CD8-positive, alpha-beta memory T cell (primary cell): ENCODE measurements around the gene PSAT1. TPM values are rescaled to one million over a fixed set of nuclear protein-coding genes. Genes with fewer than 3 reads are reported as not detected.

ENCODE experiments used
- CTCF ChIA-PET: fragments of 350-600 bp; sonication (Branson Sonifier 250); formaldehyde crosslinking; loops from one replicate; lab custom pipeline; 2021; ENCODE audit warnings: antibody characterized with exemption; lab: Charles Lee
- POLR2A ChIA-PET: fragments of 350-600 bp; sonication (Branson Sonifier 250); formaldehyde crosslinking; loops from one replicate; lab custom pipeline; 2021; ENCODE audit warnings: antibody characterized with exemption; lab: Charles Lee
- DNase-seq, 5 donors: peaks; one replicate each; pipeline versions ENCODE4 v3.0.0 to v3.0.0-alpha.2; 2020 to 2022; ENCODE audit warnings: mixed read lengths in 1 of 5
- H3K27ac ChIP-seq: one replicate; pipeline ENCODE4 v1.7.0; 2013; ENCODE audit warnings: low read depth, mild to moderate bottlenecking, low read length, moderate library complexity
- H3K27me3 ChIP-seq: 2 replicates; pipeline ENCODE4 v1.7.0; 2013; ENCODE audit warnings: low read length, mild to moderate bottlenecking; ENCODE audit not compliant: insufficient read depth, poor library complexity, severe bottlenecking
- H3K36me3 ChIP-seq: 2 replicates; pipeline ENCODE4 v1.7.0; 2013; ENCODE audit warnings: mild to moderate bottlenecking, low read length, moderate library complexity; ENCODE audit not compliant: insufficient read depth
- H3K4me1 ChIP-seq: 2 replicates; pipeline ENCODE4 v1.7.0; 2013; ENCODE audit warnings: mild to moderate bottlenecking, low read length, moderate library complexity; ENCODE audit not compliant: insufficient read depth
- H3K4me3 ChIP-seq: 2 replicates; pipeline ENCODE4 v1.7.0; 2013; ENCODE audit warnings: mild to moderate bottlenecking, low read length
- H3K9me3 ChIP-seq: 2 replicates; pipeline ENCODE4 v1.7.0; 2013; ENCODE audit warnings: mild to moderate bottlenecking, low read length
- H3K27ac Mint-ChIP-seq, 8 donors: one replicate each; pipeline ENCODE4 v1.8.0; 2020 to 2021; ENCODE audit warnings: mixed read lengths in 8 of 8, mild to moderate bottlenecking in 6 of 8, inconsistent platforms in 3 of 8, moderate library complexity in 3 of 8
- H3K27me3 Mint-ChIP-seq, 2 donors: one replicate each; pipeline ENCODE4 v1.8.0; 2020 to 2021; ENCODE audit warnings: mixed read lengths in 2 of 2, mild to moderate bottlenecking in 1 of 2, moderate library complexity in 1 of 2
- H3K36me3 Mint-ChIP-seq, 3 donors: one replicate each; pipeline ENCODE4 v1.8.0; 2020 to 2021; ENCODE audit warnings: mixed read lengths in 3 of 3, inconsistent platforms in 1 of 3, mild to moderate bottlenecking in 1 of 3
- H3K4me1 Mint-ChIP-seq, 3 donors: one replicate each; pipeline ENCODE4 v1.8.0; 2020 to 2021; ENCODE audit warnings: mixed read lengths in 3 of 3, inconsistent platforms in 1 of 3, mild to moderate bottlenecking in 1 of 3
- H3K4me3 Mint-ChIP-seq, 7 donors: one replicate each; pipeline ENCODE4 v1.8.0; 2020 to 2021; ENCODE audit warnings: mixed read lengths in 7 of 7, mild to moderate bottlenecking in 6 of 7, moderate library complexity in 4 of 7, inconsistent platforms in 2 of 7
- H3K9me3 Mint-ChIP-seq, 5 donors: one replicate each; pipeline ENCODE4 v1.8.0; 2020 to 2022; ENCODE audit warnings: mixed read lengths in 5 of 5, mild to moderate bottlenecking in 3 of 5, moderate library complexity in 2 of 5, inconsistent platforms in 1 of 5
- polyA plus RNA-seq: library from polyadenylated mRNA; unstranded; fragments of 300-500 nt; fragmentation: Illumina TruSeq; gene quantifications from one replicate; pipeline ENCODE4 v1.2.3, GENCODE V29; 2021
- total RNA-seq, 2 experiments: library from RNA; stranded (reverse); gene quantifications; one replicate each; pipeline ENCODE4 v1.2.3, GENCODE V29; 2021

The PSAT1 gene
- total and polyA plus RNA-seq, 3 experiments from 2014 or later = 11.6 to 93.4 (median 89.0) TPM

- peaks cover 0 to 24% (median 23%) of the 10 kb centered on the region in 3 donors for H3K36me3 Mint-ChIP-seq
- Histone ChIP-seq H3K27ac (no peak overlapping the region), H3K36me3 (peaks cover 6% of the 10 kb centered on the region), H3K27me3 (no peaks in the 10 kb centered on the region), H3K4me1 (peaks cover under 1% of the 10 kb centered on the region), H3K4me3 (no peak overlapping the region), H3K9me3 (no peaks in the 10 kb centered on the region)
- H3K4me1 Mint-ChIP-seq = peaks cover 2 to 5% (median 3%) of the 10 kb centered on the region in 3 donors
- H3K27me3 Mint-ChIP-seq = peaks cover 0 to 3% of the 10 kb centered on the region in 2 donors
- H3K27ac Mint-ChIP-seq = no peak overlapping the region
- ChIA-PET CTCF (interaction anchor here (1.5 kb wide), 1 partner anchor 10 kb away, joined by 4 read pairs; no protein-coding TSS in a partner anchor), POLR2A (interaction anchor here (0.9 kb wide), 1 partner anchor 57 kb away, joined by 3 read pairs; no protein-coding TSS in a partner anchor)
- H3K9me3 Mint-ChIP-seq = no peaks in the 10 kb centered on the region
- no peak overlapping the region for H3K4me3 Mint-ChIP-seq
- DNase-seq = no peak
Measured at GRCh38 chr9:78303377-78304062, 6.6 kb downstream of the PSAT1 start.

- Mint-ChIP-seq H3K4me1 (no peaks in the 10 kb centered on the region), H3K4me3 (no peak overlapping the region), H3K27me3 (no peaks in the 10 kb centered on the region), H3K27ac (no peak overlapping the region), H3K36me3 (peaks cover 0 to 27% (median 25%) of the 10 kb centered on the region in 3 donors), H3K9me3 (no peaks in the 10 kb centered on the region)
- Histone ChIP-seq H3K36me3 (peaks cover 6% of the 10 kb centered on the region), H3K4me1 (no peaks in the 10 kb centered on the region), H3K4me3 (no peak overlapping the region), H3K9me3 (no peaks in the 10 kb centered on the region), H3K27me3 (no peaks in the 10 kb centered on the region), H3K27ac (no peak overlapping the region)
- ChIA-PET CTCF (interaction anchor here (1.5 kb wide), 1 partner anchor 9 kb away, joined by 4 read pairs; no protein-coding TSS in a partner anchor), POLR2A (no interaction called here)
- no peak for DNase-seq
Measured at GRCh38 chr9:78304357-78304756, 7.4 kb downstream of the PSAT1 start.

- Histone ChIP-seq H3K4me1 (no peaks in the 10 kb centered on the region), H3K4me3 (no peak overlapping the region), H3K27ac (no peak overlapping the region), H3K27me3 (no peaks in the 10 kb centered on the region), H3K9me3 (no peaks in the 10 kb centered on the region), H3K36me3 (peaks cover 6% of the 10 kb centered on the region)
- Mint-ChIP-seq H3K36me3 (peaks cover 0 to 36% (median 26%) of the 10 kb centered on the region in 3 donors), H3K4me3 (no peak overlapping the region), H3K27ac (peak overlapping the region in 1 of 8 donors; percentile 29), H3K4me1 (no peaks in the 10 kb centered on the region), H3K9me3 (no peaks in the 10 kb centered on the region), H3K27me3 (no peaks in the 10 kb centered on the region)
- DNase-seq = no peak
- ChIA-PET CTCF (no interaction called here), POLR2A (no interaction called here)
Measured at GRCh38 chr9:78306222-78307076, 9.5 kb downstream of the PSAT1 start.

GRCh38 chr9:78307360-78307759 lies 10.4 kb downstream of the PSAT1 start:
- ChIA-PET POLR2A (no interaction called here), CTCF (no interaction called here)
- Histone ChIP-seq H3K36me3 (peaks cover 6% of the 10 kb centered on the region), H3K4me3 (no peak overlapping the region), H3K27me3 (no peaks in the 10 kb centered on the region), H3K27ac (no peak overlapping the region), H3K9me3 (no peaks in the 10 kb centered on the region), H3K4me1 (no peaks in the 10 kb centered on the region)
- Mint-ChIP-seq H3K36me3 (peaks cover 0 to 41% (median 27%) of the 10 kb centered on the region in 3 donors), H3K27me3 (no peaks in the 10 kb centered on the region), H3K9me3 (no peaks in the 10 kb centered on the region), H3K4me1 (no peaks in the 10 kb centered on the region), H3K27ac (no peak overlapping the region), H3K4me3 (no peak overlapping the region)
- no peak for DNase-seq

GRCh38 chr9:78309066-78309465 lies 12.1 kb downstream of the PSAT1 start:
- no peaks in the 10 kb centered on the region for H3K4me1 Mint-ChIP-seq

GRCh38 chr9:78311075-78311474 lies 14.2 kb downstream of the PSAT1 start:
- H3K27me3 Mint-ChIP-seq = no peaks in the 10 kb centered on the region
- no peak overlapping the region for H3K27ac Mint-ChIP-seq
- no peak overlapping the region for H3K4me3 Mint-ChIP-seq
- CTCF ChIA-PET = no interaction called here
- Histone ChIP-seq H3K27ac (no peak overlapping the region), H3K4me3 (no peak overlapping the region), H3K36me3 (peaks cover 1% of the 10 kb centered on the region), H3K4me1 (no peaks in the 10 kb centered on the region), H3K27me3 (no peaks in the 10 kb centered on the region), H3K9me3 (no peaks in the 10 kb centered on the region)
- no peaks in the 10 kb centered on the region for H3K4me1 Mint-ChIP-seq
- no peaks in the 10 kb centered on the region for H3K9me3 Mint-ChIP-seq
- DNase-seq = no peak
- POLR2A ChIA-PET = no interaction called here
- H3K36me3 Mint-ChIP-seq = peaks cover 0 to 32% (median 16%) of the 10 kb centered on the region in 3 donors

More at GRCh38 chr9:78309066-78309465, 12.1 kb downstream of the PSAT1 start:
- Mint-ChIP-seq H3K27me3 (no peaks in the 10 kb centered on the region), H3K36me3 (peaks cover 0 to 41% (median 25%) of the 10 kb centered on the region in 3 donors), H3K9me3 (no peaks in the 10 kb centered on the region), H3K4me3 (peak overlapping the region in 1 of 7 donors; percentile 42), H3K27ac (no peak overlapping the region)
- DNase-seq = no peak
- H3K27ac ChIP-seq = no peak overlapping the region
- no peak overlapping the region for H3K4me3 ChIP-seq
- no peaks in the 10 kb centered on the region for H3K9me3 ChIP-seq
- CTCF ChIA-PET = no interaction called here
- no peaks in the 10 kb centered on the region for H3K4me1 ChIP-seq
- POLR2A ChIA-PET = no interaction called here
- H3K27me3 ChIP-seq = no peaks in the 10 kb centered on the region
- H3K36me3 ChIP-seq = peaks cover 6% of the 10 kb centered on the region

- POLR2A ChIA-PET = no interaction called here
- DNase-seq = no peak
- Histone ChIP-seq H3K4me1 (no peaks in the 10 kb centered on the region), H3K36me3 (no peaks in the 10 kb centered on the region), H3K9me3 (no peaks in the 10 kb centered on the region), H3K27ac (no peak overlapping the region), H3K4me3 (no peak overlapping the region), H3K27me3 (no peaks in the 10 kb centered on the region)
- no peak overlapping the region for H3K4me3 Mint-ChIP-seq
- H3K27ac Mint-ChIP-seq = peak overlapping the region in 1 of 8 donors; percentile 48
- H3K36me3 Mint-ChIP-seq = peaks cover 0 to 31% (median 22%) of the 10 kb centered on the region in 3 donors
- CTCF ChIA-PET = no interaction called here
- H3K27me3 Mint-ChIP-seq = no peaks in the 10 kb centered on the region
- no peaks in the 10 kb centered on the region for H3K4me1 Mint-ChIP-seq
- H3K9me3 Mint-ChIP-seq = no peaks in the 10 kb centered on the region
Measured at GRCh38 chr9:78311886-78312524, 15.1 kb downstream of the PSAT1 start.
